COLO668 (cell line): ENCODE measurements around the gene WSB1.
"Not testable (repeated sequence)": the region's sequence is repeated elsewhere in the genome, so short reads cannot be mapped to it uniquely, and the experiment has no call there.

Experiments used
- DNase-seq: peaks from one replicate; lab custom pipeline; 2025; ENCODE audit not compliant: unreplicated experiment; lab: John Stamatoyannopoulos, UW

The WSB1 gene, protein sequence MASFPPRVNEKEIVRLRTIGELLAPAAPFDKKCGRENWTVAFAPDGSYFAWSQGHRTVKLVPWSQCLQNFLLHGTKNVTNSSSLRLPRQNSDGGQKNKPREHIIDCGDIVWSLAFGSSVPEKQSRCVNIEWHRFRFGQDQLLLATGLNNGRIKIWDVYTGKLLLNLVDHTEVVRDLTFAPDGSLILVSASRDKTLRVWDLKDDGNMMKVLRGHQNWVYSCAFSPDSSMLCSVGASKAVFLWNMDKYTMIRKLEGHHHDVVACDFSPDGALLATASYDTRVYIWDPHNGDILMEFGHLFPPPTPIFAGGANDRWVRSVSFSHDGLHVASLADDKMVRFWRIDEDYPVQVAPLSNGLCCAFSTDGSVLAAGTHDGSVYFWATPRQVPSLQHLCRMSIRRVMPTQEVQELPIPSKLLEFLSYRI

DNA sequence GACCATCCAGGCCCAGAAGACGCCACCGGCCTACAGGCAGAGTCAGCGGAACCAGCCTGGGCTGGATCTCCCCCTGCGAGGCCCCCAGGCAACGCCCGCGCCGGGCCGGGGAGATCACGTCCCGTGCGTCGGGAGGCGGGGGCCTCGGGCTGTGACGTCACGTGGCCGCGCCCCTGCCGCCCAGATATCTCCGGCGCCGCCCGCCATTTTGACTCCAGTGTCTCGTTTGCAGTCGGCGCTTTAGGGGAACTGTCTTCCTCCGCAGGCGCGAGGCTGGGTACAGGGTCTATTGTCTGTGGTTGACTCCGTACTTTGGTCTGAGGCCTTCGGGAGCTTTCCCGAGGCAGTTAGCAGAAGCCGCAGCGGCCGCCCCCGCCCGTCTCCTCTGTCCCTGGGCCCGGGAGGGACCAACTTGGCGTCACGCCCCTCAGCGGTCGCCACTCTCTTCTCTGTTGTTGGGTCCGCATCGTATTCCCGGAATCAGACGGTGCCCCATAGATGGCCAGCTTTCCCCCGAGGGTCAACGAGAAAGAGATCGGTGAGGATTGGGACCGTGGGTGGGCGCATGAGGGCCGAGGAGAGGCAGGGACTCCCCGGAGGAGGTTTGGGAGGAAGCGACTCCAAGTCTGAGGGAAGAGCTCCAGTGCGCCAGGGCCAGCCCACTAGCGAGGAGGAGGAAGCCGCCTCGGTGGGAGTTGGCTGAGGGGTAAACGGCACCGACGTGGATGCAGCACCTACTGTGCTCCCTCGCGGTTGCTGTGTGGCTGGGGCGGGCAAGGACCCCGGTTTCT, at the start of gene WSB1:
TSS of gene WSB1 (plus strand) at position 217 of the 791 bp plus-strand sequence. CDS start at position 499, 282 bp downstream.
- peak; percentile 92 for DNase-seq

DNA sequence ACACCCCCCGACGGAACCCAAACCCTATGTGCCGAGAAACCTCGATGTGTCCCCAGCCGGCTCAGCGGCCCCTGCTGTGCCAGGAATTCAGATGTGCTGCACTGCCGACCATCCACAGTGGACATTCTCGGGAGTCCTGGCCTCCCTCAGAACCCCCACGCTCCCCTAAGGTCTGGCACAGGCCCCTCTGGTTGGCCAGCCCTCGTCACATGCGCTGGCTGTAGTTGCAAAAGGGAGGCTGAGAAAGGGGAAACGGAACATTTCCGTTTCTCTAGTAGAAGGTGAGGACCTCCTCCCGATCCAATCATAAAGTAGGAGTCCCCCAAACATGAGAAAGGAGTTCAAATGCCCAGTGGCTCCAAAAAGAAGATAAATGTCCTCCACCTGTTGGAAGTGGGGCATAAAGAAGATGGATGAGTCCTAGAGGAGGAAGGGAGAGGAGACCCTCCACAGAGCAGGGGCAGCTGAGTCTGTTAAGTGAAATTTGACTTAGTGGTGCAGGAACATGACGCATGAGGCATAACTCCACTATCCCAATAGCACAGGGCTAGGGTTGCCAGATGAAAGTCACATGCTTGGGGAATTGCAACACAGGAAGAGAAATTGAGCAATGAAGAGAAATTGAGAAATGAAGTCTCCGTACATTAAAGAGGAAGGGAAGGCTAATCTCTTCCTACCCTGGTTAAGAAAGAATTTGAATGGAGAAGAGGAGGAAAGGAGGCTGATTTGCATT, 49.3 kb upstream of the WSB1 start:
- DNase-seq = no peak

DNA sequence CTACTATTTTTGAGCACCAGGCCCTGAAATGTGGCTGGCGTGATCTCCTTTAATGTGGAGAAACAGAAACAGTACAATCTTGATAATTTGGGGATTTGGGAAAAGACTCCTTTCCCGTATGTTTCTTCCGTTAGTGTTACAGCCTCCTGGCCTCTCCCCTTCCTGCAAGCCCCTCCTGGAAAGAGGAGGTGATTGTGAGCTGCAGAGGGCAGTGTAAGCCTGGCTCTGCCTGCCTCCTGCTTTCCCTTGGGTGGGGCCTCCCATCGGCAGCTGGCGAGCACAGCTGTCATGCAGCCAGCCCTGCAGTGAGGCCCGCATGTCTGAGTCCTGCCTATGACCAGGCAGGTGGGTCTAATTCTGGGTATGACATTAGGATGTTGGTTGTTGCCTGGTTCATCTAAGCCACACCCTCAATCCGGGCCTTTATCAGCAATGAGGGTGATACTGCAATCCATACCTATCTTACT, 48.7 kb upstream of the WSB1 start:
- peak; percentile 81 for DNase-seq

DNA sequence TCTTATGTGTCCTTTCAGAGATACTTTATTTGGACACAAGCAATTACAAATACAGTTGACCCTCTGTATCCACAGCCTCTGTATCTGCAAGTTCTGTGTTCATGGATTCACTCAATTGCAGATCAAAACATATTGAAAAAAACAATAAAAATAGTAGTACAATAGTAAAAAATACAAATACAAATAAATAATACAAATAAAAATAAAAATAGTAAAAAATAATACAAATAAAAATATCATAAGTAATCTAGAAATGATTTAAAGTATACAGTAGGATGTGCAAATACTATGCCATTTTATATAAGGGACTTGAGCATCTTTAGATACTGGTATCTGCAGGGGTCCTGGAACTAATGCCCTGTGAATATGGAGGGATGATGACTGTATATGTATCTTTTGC, 47.4 kb upstream of the WSB1 start:
- no peak for DNase-seq

DNA sequence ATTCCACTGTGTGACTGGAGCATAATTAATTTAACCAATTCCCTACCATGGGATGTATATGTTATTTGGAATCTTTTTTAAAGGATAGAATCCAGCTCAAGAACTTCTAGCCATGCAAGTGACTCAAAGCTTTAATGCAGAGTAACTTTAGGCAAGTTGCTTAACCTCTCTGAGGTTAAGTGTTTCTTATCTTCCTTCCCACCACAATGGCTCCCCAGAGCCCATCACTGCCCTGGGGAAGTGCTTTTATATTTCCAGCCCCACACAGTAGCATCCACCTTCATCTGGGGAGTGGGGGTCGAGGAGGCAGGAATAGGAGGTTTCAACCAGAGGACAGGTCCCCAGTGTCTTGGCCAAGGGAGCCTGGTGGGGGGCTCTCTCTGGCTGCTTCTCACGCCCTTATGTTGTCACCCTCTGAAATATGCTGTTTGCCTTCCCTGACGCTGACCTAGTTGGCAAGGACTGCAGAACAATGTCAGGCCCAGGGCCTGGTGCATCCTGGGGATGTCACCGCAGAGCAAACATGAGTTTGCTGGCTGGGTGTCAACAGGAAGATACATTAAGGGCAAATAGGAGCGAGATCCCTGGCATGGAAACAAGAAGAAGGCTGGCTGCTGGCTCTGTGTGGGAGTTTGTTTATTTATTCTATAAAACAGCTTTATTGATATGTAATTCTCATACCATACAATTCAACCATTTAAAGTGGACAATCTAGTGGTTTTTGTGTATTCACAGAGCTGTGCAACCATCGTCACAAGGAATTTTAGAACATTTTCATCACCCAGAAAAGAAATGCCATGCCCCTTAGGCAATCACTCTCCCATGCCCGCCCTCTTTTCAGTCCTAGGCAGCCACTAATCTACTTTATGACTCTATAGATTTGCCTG, 46.6 kb upstream of the WSB1 start:
- peak; percentile 68 for DNase-seq

DNA sequence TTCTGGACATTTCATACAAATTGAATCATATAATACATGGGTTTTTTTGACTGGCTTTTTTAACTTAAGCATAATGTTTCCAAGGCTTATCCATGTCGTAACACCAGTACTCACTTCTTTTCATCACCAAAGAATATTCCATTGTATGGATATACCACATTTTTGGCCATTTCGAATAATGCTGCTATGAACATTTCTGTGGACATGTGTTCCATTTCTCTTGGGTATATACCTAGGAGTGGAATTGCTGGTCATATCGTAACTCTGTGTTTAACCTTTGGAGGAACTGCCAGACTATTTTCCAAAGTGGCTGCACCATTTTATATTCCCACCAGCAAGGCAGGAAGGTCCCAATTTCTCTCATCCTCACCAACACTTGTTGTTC, 46.0 kb upstream of the WSB1 start:
- no peak for DNase-seq

DNA sequence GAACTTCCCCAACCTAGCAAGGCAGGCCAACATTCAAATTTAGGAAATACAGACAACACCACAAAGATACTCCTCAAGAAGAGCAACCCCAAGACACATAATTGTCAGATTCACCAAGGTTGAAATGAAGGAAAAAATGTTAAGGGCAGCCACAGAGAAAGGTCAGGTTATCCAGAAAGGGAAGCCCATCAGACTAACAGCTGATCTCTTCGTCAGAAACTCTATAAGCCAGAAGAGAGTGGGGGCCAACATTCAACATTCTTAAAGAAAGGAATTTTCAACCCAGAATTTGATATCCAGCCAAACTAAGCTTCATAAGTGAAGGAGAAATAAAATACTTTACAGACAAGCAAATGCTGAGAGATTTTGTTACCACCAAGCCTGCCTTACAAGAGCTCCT, 43.1 kb upstream of the WSB1 start:
- DNase-seq = not testable (repeated sequence)

DNA sequence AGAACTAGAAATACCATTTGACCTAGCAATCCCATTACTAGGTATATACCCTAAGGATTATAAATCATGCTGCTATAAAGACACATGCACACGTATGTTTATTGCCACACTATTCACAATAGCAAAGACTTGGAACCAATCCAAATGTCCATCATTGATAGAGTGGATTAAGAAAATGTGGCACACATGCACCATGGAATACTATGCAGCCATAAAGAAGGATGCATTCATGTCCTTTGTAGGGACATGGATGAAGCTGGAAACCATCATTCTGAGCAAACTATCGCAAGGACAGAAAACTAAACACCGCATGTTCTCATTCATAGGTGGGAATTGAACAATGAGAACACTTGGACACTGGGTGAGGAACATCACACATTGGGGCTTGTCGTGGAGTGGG, 39.1 kb upstream of the WSB1 start:
- DNase-seq = not testable (repeated sequence)

DNA sequence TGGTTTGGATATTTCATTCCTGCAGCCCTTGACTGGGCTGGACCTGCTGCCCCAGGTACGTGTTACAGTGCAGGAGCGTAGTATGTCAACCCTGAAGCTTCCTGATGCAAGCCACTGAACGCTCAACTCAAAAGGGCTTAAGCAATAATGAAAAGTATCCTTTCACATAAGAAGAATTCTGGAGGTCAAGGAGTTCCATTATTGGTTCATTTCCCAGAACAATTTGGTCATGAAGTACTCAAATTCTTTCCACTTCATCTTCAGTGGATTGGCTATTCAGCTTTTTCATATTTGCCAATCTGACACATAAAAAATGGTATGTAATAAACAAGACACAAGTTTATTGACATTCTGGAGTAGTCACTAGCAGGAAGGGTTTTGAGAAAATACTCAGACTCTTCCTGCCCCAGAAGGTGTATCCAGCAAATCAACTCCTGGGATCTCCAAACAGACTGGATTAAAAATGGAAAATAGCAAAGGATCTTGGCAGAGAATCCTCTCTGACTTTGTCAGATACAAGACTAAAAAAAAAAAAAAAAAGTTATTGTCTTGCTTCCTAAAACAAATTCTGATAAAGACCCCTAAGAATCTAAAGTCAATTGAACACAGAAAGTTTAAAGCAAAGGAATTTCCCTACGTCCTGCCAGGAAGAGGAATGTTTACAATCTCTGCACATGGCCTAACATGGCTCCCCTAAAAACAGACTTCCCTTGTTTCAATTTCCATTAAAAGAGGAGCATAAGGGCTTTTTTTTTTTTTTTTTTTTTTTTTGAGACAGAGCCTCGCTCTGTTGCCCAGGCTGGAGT, 37.5 kb upstream of the WSB1 start:
- DNase-seq = no peak

DNA sequence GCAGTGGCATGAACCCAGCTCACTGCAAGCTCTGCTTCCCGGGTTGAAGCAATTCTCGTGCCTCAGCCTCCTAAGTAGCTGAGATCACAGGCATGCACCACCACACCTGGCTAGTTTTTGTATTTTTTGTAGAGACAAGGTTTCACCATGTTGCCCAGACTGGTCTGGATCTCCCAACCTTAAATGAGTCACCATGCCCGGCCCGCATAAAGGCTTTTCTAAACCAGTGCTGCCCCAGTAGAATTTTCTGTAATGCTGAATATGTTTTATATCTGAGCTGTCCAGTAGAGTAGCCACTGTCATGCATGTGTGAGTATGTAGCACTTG, 36.9 kb upstream of the WSB1 start:
- no peak for DNase-seq

DNA sequence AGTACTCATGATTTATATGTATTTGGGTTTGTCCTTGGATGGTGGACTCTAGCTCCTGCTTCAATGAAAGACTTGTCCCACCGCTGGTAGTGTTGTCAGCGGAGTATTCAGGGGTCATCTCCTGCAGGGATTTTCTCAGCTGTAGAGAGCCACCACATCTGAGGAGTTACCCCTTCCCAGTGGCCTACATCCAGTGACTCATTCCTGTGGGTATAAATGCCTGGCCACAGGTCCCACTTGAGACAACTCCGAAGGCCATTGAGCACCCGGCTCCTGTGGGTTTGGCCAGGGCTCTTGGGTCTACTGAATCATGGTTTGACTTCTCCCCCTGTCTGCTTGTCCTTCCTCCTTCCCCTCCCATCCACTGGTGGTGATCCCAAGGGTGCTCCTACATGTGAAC, 34.6 kb upstream of the WSB1 start:
- no peak for DNase-seq

DNA sequence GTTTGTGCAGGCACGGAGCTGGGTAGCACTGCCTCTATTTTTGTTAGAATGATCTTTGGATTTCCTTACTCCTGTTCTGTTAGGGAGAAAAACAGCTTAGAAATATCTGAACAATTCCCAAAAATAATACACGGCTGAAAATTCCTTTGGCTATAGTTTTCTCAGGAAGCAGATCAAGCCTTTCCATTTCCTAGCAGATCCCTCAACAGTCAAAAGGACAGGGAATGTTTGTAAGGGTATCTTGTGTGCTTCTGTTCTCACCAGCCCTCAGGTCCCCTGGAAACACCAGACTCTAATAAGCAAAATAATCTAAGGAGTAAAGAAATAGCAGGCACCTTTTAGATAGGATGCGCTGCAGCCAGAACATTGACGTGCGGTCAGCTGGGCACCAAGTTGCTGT, 30.5 kb upstream of the WSB1 start:
- no peak for DNase-seq

DNA sequence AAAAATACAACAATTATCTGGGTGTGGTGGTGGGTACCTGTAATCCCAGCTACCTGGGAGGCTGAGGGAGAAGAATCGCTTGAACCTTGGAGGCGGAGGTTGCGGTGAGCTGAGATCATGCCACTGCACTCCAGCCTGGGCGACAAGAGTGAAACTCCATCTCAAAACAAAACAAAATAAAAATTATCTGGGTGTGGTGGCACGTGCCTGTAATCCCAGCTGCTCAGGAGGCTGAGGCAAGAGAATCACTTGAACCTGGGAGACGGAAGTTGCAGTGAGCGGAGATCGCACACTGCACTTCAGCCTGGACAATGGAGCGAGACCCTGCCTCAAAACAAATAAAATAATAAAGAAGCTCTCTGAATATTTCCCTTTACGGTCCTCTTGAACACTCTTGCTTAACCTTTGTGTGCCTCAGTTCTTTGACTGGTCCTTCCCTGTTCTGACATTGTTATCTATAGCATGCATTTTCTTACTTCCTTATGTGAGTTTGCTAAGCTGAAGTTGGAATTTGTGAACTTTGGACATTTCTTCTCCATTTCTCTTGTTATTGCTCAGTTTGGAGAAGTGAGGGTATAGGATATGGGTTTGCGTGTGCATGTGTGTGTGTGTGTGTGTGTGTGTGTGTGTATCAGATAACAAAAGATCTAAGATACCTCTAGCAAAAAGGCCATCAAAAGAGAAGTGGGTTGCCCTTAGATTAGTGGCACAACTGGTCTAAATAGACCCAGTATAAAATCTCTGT, 29.7 kb upstream of the WSB1 start:
- no peak for DNase-seq

DNA sequence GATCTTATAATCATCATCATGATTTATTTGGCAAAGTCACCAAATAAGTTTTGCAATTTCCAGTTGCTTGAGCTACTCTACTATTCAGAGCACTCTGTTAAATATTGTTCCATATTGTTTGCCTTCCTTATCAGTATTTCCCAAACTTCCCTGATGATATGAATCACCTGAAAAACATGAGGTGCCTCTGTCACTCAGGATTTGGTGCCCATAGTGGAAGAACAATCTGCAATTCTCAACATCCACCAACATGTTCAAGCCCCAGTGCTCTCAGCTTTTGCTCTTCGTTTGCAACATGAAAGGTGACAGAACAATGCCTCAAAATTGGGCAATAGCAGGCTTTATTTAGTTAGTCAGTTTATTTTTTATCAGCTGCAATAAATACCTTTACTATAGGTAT, 28.6 kb upstream of the WSB1 start:
- no peak for DNase-seq

DNA sequence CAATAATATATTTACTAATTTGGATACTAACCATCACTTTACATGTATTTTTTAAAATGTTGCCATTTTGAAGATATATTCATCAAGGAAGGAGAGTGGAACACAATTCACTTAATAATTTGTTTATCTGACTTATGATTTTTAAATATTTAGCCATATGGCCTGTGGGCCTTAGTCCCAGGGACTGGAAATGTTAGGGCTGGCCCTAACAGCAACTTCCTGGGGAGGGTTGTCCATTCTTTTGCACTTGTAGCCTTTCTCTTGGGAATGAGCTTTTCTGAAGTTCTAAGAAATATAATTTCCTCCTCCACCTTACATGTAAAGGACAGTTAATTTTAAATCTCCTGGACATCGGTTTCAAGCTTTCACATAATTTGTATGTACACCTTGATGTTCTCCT, 27.7 kb upstream of the WSB1 start:
- DNase-seq = no peak

DNA sequence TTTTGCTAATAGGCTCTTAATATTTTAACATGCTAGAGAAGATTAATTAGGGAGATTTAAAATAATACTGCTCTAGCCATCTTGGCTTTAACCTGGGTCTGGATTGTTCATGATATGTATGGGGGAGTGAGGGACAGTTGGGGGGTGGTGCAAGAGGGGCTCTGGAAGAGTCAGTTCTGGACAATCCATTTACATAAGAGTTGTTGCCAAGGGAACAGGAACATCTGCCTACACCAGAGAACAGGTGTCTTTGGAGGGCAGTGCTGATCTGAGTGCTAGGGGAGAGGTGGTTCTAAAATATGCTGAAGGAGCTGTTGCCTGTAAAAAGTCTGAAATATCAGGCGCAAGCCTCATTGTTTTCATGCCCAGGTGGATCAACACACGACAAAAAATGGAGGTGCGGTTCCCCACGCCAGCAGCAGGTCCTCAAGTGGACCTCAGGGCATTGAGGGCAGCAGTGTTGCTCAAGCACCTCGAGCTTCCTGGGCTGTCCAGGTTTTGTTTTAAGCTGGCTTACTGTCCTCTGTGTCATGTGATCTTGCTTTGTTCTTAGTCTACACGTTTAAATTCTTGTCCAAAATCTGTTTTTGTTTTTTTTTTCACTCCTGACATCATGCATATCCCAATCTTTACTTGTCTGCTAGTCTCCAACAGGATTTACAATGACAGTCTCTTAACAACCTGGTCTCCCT, 25.4 kb upstream of the WSB1 start:
- DNase-seq = peak; percentile 1

DNA sequence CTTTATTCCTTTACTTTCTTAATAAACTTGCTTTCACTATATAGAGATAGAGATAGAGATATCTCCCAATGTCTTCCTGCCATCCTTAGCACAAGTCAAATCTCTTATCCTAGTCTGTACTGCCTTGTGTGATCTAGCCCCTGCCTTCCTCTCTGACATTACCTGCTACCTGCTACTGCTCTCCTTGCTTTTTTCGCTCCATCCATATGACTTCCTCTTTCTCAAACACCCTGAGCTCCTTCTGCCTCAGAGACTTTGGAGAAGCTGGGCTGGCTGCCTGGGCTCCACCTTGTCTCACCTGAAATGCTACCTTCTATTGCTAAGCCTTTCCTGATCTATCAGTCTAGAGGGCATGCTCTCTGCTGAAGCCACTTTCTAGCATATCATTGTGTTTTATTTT, 24.7 kb upstream of the WSB1 start:
- DNase-seq = no peak

DNA sequence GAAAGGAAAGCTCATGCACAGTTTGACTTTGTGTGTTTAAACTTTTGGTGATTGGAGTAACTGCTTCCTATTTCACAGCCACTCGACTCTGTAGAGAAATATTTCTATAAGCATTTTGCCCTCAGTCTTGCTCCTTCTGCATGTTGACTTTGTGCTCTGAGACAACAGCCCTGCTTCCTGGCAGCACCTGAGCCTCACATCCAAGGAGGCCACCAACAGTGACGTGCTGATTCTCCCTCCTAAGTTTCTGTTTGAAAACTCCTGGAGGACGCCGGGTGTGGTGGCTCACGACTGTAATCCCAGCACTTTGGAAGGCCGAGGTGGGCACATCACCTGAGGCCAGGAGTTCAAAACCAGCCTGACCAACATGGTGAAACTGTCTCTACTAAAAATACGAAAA, 23.9 kb upstream of the WSB1 start:
- DNase-seq = no peak
